NT2/D1 (cell line): ENCODE measurements around the gene LONRF3.

Source experiments
- DNase-seq: peaks from one replicate; pipeline ENCODE4 v3.0.0-alpha.2; 2011; ENCODE audit warnings: low read depth, low spot score
- H3K27me3 ChIP-seq: 2 replicates; pipeline ENCODE4 v1.6.0; 2011; ENCODE audit warnings: mild to moderate bottlenecking; ENCODE audit not compliant: insufficient read length, insufficient read depth
- H3K36me3 ChIP-seq: 2 replicates; pipeline ENCODE4 v1.6.1; 2011; ENCODE audit warnings: mild to moderate bottlenecking, low read length, mixed read lengths; ENCODE audit not compliant: insufficient read depth, insufficient read length
- H3K4me1 ChIP-seq: 2 replicates; pipeline ENCODE4 v1.5.1; 2011; ENCODE audit not compliant: insufficient read depth, insufficient read length
- H3K4me3 ChIP-seq: 2 replicates; pipeline ENCODE4 v1.5.1; 2011; ENCODE audit warnings: low read depth; ENCODE audit not compliant: insufficient read length
- H3K9ac ChIP-seq: 2 replicates; pipeline ENCODE4 v1.6.0; 2011; ENCODE audit warnings: low read depth; ENCODE audit not compliant: insufficient read length
- H3K9me3 ChIP-seq: 2 replicates; pipeline ENCODE4 v1.5.1; 2011; ENCODE audit warnings: mild to moderate bottlenecking, low read length; ENCODE audit not compliant: insufficient read depth
- SUZ12 ChIP-seq: IDR thresholded peaks from 2 replicates; pipeline ENCODE4 v1.6.1; 2011; ENCODE audit not compliant: insufficient read length, insufficient read depth; ENCODE audit errors: extremely low read depth
- YY1 ChIP-seq: IDR thresholded peaks from 2 replicates; pipeline ENCODE4 v1.6.1; 2011; ENCODE audit not compliant: insufficient read length, insufficient read depth
- ZNF274 ChIP-seq: IDR thresholded peaks from 2 replicates; pipeline ENCODE4 v1.6.1; 2011; ENCODE audit warnings: mild to moderate bottlenecking, low read depth, low read length

Gene LONRF3

GRCh38 chrX:118961866-118962560 is 12.4 kb upstream of the LONRF3 start:
- Histone ChIP-seq H3K36me3 (no peaks in the 10 kb centered on the region), H3K9me3 (no peaks in the 10 kb centered on the region), H3K27me3 (peaks cover 33% of the 10 kb centered on the region), H3K4me3 (no peak overlapping the region), H3K9ac (no peak overlapping the region), H3K4me1 (no peaks in the 10 kb centered on the region)
- TF ChIP-seq SUZ12 (no peak), ZNF274 (no peak), YY1 (no peak)
- DNase-seq: no peak

- Histone ChIP-seq H3K9me3 (no peaks in the 10 kb centered on the region), H3K4me1 (no peaks in the 10 kb centered on the region), H3K36me3 (no peaks in the 10 kb centered on the region), H3K4me3 (no peak overlapping the region), H3K9ac (no peak overlapping the region), H3K27me3 (peaks cover 44% of the 10 kb centered on the region)
- TF ChIP-seq ZNF274: no peak
- TF ChIP-seq YY1: no peak
- no peak for TF ChIP-seq SUZ12
- DNase-seq: no peak
Measured at GRCh38 chrX:118963159-118963558, 11.3 kb upstream of the LONRF3 start.

GRCh38 chrX:118964252-118964651 is 10.2 kb upstream of the LONRF3 start:
- Histone ChIP-seq H3K4me1 (peaks cover 2% of the 10 kb centered on the region), H3K27me3 (peaks cover 54% of the 10 kb centered on the region), H3K9me3 (no peaks in the 10 kb centered on the region), H3K4me3 (no peak overlapping the region), H3K9ac (no peak overlapping the region), H3K36me3 (no peaks in the 10 kb centered on the region)
- TF ChIP-seq SUZ12: no peak
- TF ChIP-seq YY1: no peak
- no peak for TF ChIP-seq ZNF274
- DNase-seq: no peak

- H3K9me3 ChIP-seq: no peaks in the 10 kb centered on the region
- no peak overlapping the region for H3K4me3 ChIP-seq
- H3K27me3 ChIP-seq: peaks cover 66% of the 10 kb centered on the region
- H3K36me3 ChIP-seq: no peaks in the 10 kb centered on the region
- no peak for TF ChIP-seq YY1
- H3K4me1 ChIP-seq: peaks cover 2% of the 10 kb centered on the region
- no peak for DNase-seq
- no peak overlapping the region for H3K9ac ChIP-seq
Measured at GRCh38 chrX:118965395-118965794, 9.0 kb upstream of the LONRF3 start.

- Histone ChIP-seq H3K4me3 (no peak overlapping the region), H3K9me3 (no peaks in the 10 kb centered on the region), H3K36me3 (no peaks in the 10 kb centered on the region), H3K4me1 (peaks cover 2% of the 10 kb centered on the region), H3K27me3 (peaks cover 85% of the 10 kb centered on the region), H3K9ac (no peak overlapping the region)
- DNase-seq: no peak
- TF ChIP-seq SUZ12 (no peak), ZNF274 (no peak), YY1 (no peak)
Measured at GRCh38 chrX:118968031-118968430, 6.4 kb upstream of the LONRF3 start.

- H3K9me3 ChIP-seq: no peaks in the 10 kb centered on the region
- peaks cover 96% of the 10 kb centered on the region for H3K27me3 ChIP-seq
- no peaks in the 10 kb centered on the region for H3K36me3 ChIP-seq
- TF ChIP-seq SUZ12: no peak
- no peak for TF ChIP-seq YY1
- no peak for TF ChIP-seq ZNF274
- peak; percentile 64 for DNase-seq
- no peak overlapping the region for H3K4me3 ChIP-seq
- H3K9ac ChIP-seq: no peak overlapping the region
- peaks cover 13% of the 10 kb centered on the region for H3K4me1 ChIP-seq
Measured at GRCh38 chrX:118971552-118971951, 2.9 kb upstream of the LONRF3 start.

- Histone ChIP-seq H3K36me3 (no peaks in the 10 kb centered on the region), H3K4me3 (no peak overlapping the region), H3K9me3 (no peaks in the 10 kb centered on the region), H3K27me3 (peaks cover 100% of the 10 kb centered on the region), H3K9ac (no peak overlapping the region), H3K4me1 (peaks cover 18% of the 10 kb centered on the region)
- no peak for DNase-seq
- no peak for TF ChIP-seq YY1
- TF ChIP-seq SUZ12: no peak
- no peak for TF ChIP-seq ZNF274
Measured at GRCh38 chrX:118973389-118974087, 880 bp upstream of the LONRF3 start.
